ENCODE measurements around the gene MACF1.

MACF1 gene

DNA sequence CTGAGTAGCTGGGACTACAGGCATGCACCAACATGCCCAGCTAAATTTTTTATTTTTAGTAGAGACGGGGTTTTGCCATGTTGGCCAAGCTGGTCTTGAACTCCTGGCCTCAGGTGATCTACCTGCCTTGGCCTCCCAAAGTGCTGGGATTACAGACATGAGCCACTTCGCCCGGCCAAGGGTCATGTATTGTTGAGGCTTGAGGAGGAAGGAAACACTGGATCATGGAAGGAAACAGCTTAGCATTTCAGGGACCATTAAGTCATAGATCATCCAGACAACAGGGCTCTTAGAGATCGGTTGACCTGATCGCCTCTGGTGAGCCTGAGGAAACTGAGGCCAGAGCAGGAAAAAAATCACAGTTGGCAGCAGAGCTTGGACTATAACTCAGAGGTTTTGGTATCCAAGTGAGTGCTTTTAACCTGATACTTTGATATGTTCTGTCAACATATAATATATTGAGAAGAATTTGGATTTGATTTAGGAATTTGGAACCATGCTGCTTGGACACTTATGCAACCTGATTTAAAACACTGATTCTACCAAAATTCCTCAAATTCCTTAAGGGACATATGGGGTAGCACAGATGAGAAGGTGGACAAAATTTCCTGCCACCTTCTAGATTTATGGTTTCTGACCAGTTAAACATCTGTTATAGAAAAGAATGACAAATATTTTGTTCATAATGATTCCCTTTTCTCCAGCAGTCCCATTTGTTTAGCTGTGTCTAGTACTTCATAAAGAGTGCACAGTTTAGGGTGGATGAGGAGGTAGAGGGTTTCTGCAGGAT, 273.8 kb downstream of the MACF1 start:
- 89% methylated on average over 3 of the region's 5 CpGs for WGBS (ENCODE audit: insufficient coverage)
- CTCF ChIA-PET, result interaction anchor here (0.6 to 1.6 kb wide), 3 partner anchors 30 to 244 kb away, joined by 3 to 4 read pairs (median 3); no protein-coding TSS in a partner anchor

DNA sequence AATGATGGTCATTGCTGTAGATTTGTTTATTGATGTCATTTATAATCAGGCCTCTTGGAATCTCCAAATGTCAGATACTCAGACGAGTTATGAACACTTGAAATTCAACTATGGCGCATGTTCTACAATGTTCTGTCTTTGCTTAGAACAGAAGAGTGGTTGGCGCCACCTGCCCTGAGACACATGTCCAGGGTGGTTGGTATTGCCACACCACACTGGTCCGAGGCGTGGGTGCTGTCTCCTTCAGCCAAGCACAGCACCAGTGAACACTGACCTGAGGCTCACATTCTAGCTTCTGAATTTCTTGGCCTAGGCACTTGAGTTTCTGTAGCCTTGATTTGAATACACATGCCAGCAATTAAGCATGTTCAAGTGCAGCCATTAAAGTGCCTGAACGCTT, 276.8 kb downstream of the MACF1 start:
- H3K27me3 ChIP-seq (replicated peaks in 2 of 5; ENCODE audit: control insufficient read depth in 4 of 5, insufficient read depth in 5 of 5, low read length in 4 of 5), result no peaks in the 10 kb centered on the region
- WGBS (ENCODE audit: insufficient coverage), result 98% methylated on average over 6 of the region's 6 CpGs
- ChIA-PET CTCF (interaction anchor here (1.8 to 2.1 kb wide), 2 partner anchors 11 to 70 kb away, joined by 5 to 6 read pairs; no protein-coding TSS in a partner anchor), POLR2A (no interaction called here)
- no peaks in the 10 kb centered on the region for H3K9me3 ChIP-seq (ENCODE audit: control extremely low read depth in 1 of 5, control insufficient read depth in 4 of 5, insufficient read depth in 2 of 5, low read depth in 1 of 5, low read length in 4 of 5)
- peaks cover 23 to 78% (median 57%) of the 10 kb centered on the region in 4 experiments for H3K36me3 ChIP-seq (ENCODE audit: control insufficient read depth in 4 of 4, insufficient read depth in 4 of 4, low read length in 3 of 4)
- DNase-seq, result no peak
- H3K4me3 ChIP-seq (ENCODE audit: control insufficient read depth in 1 of 7, extremely low read depth in 1 of 7, insufficient read depth in 4 of 7, low read depth in 2 of 7, low read length in 6 of 7), result no peak overlapping the region
- no peak overlapping the region for H3K27ac ChIP-seq (ENCODE audit: insufficient read depth in 1 of 2, low read depth in 1 of 2, low read length in 2 of 2, poor library complexity in 1 of 2, severe bottlenecking in 2 of 2)
- no peaks in the 10 kb centered on the region for H3K4me1 ChIP-seq (ENCODE audit: control extremely low read depth in 1 of 4, control insufficient read depth in 4 of 4, insufficient read depth in 4 of 4, low read length in 3 of 4)

More for the DNA sequence above, 273.8 kb downstream of the MACF1 start:
- Histone ChIP-seq H3K27ac (ENCODE audit: insufficient read depth in 1 of 2, low read depth in 1 of 2, low read length in 2 of 2, poor library complexity in 1 of 2, severe bottlenecking in 2 of 2) (no peak overlapping the region), H3K27me3 (replicated peaks in 2 of 5; ENCODE audit: control insufficient read depth in 4 of 5, insufficient read depth in 5 of 5, low read length in 4 of 5) (no peaks in the 10 kb centered on the region), H3K36me3 (ENCODE audit: control insufficient read depth in 4 of 4, insufficient read depth in 4 of 4, low read length in 3 of 4) (peaks cover 18 to 75% (median 50%) of the 10 kb centered on the region in 4 experiments), H3K9me3 (ENCODE audit: control extremely low read depth in 1 of 5, control insufficient read depth in 4 of 5, insufficient read depth in 2 of 5, low read depth in 1 of 5, low read length in 4 of 5) (no peaks in the 10 kb centered on the region), H3K4me1 (ENCODE audit: control extremely low read depth in 1 of 4, control insufficient read depth in 4 of 4, insufficient read depth in 4 of 4, low read length in 3 of 4) (no peaks in the 10 kb centered on the region), H3K4me3 (ENCODE audit: control insufficient read depth in 1 of 7, extremely low read depth in 1 of 7, insufficient read depth in 4 of 7, low read depth in 2 of 7, low read length in 6 of 7) (no peak overlapping the region)
- DNase-seq, result no peak
- POLR2A ChIA-PET, result no interaction called here

DNA sequence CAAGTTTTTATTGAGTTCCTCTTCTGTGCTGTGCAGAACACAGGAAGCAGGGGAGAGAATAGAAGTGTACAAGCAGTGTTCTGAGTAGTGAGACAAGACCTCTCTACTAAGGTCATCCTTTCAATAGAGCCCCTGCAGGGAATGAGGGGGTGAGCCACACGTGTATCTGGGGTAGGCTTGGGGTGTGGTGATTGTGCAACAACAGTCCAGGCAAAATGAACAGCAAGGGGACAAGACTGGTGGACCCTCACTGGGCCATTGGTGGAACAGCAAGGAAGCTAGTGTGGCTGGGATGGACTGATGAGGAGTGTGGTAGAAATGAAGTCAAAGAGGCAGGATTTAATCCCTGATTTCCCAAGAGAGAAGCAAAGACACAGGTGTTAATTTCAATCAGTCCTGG, 278.8 kb downstream of the MACF1 start:
- WGBS (ENCODE audit: insufficient coverage), result 44% methylated on average over 1 of the region's 1 CpG
- H3K9me3 ChIP-seq (ENCODE audit: control extremely low read depth in 1 of 5, control insufficient read depth in 4 of 5, insufficient read depth in 2 of 5, low read depth in 1 of 5, low read length in 4 of 5), result no peaks in the 10 kb centered on the region
- CTCF ChIA-PET, result interaction anchor here (0.6 to 1.0 kb wide), 2 partner anchors 13 to 58 kb away, joined by 3 to 4 read pairs; no protein-coding TSS in a partner anchor
- no peak overlapping the region for H3K27ac ChIP-seq (ENCODE audit: insufficient read depth in 1 of 2, low read depth in 1 of 2, low read length in 2 of 2, poor library complexity in 1 of 2, severe bottlenecking in 2 of 2)
- DNase-seq, result no peak
- no peak overlapping the region for H3K4me3 ChIP-seq (ENCODE audit: control insufficient read depth in 1 of 7, extremely low read depth in 1 of 7, insufficient read depth in 4 of 7, low read depth in 2 of 7, low read length in 6 of 7)
- no peaks in the 10 kb centered on the region for H3K4me1 ChIP-seq (ENCODE audit: control extremely low read depth in 1 of 4, control insufficient read depth in 4 of 4, insufficient read depth in 4 of 4, low read length in 3 of 4)
- H3K36me3 ChIP-seq (ENCODE audit: control insufficient read depth in 4 of 4, insufficient read depth in 4 of 4, low read length in 3 of 4), result peaks cover 30 to 81% (median 61%) of the 10 kb centered on the region in 4 experiments
- POLR2A ChIA-PET, result no interaction called here
- H3K27me3 ChIP-seq (replicated peaks in 2 of 5; ENCODE audit: control insufficient read depth in 4 of 5, insufficient read depth in 5 of 5, low read length in 4 of 5), result no peaks in the 10 kb centered on the region

DNA sequence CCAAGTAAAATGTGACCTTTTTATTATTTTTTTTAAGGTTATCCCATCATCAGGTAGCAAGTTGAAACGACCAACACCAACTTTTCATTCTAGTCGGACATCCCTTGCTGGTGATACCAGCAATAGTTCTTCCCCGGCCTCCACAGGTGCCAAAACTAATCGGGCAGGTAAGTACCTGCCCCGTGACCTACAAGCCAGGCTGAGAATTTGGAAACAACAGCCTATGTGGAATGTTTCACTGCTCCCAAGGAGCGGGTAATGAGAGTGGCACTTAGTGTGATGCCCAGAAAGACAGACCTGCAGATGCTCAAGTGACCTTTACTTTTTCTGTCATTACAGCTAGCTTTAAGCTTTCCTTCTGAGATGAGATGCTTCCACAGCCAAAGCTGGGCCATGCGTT, 280.1 kb downstream of the MACF1 start:
- WGBS (ENCODE audit: insufficient coverage), result 98% methylated on average over 5 of the region's 7 CpGs
- Histone ChIP-seq H3K9me3 (ENCODE audit: control extremely low read depth in 1 of 5, control insufficient read depth in 4 of 5, insufficient read depth in 2 of 5, low read depth in 1 of 5, low read length in 4 of 5) (no peaks in the 10 kb centered on the region), H3K4me3 (ENCODE audit: control insufficient read depth in 1 of 7, extremely low read depth in 1 of 7, insufficient read depth in 4 of 7, low read depth in 2 of 7, low read length in 6 of 7) (no peak overlapping the region), H3K4me1 (ENCODE audit: control extremely low read depth in 1 of 4, control insufficient read depth in 4 of 4, insufficient read depth in 4 of 4, low read length in 3 of 4) (no peaks in the 10 kb centered on the region), H3K27ac (ENCODE audit: insufficient read depth in 1 of 2, low read depth in 1 of 2, low read length in 2 of 2, poor library complexity in 1 of 2, severe bottlenecking in 2 of 2) (no peak overlapping the region), H3K27me3 (replicated peaks in 2 of 5; ENCODE audit: control insufficient read depth in 4 of 5, insufficient read depth in 5 of 5, low read length in 4 of 5) (peaks cover 0 to 1% (median 0%) of the 10 kb centered on the region in 5 experiments), H3K36me3 (ENCODE audit: control insufficient read depth in 4 of 4, insufficient read depth in 4 of 4, low read length in 3 of 4) (peaks cover 28 to 71% (median 55%) of the 10 kb centered on the region in 4 experiments)
- ChIA-PET POLR2A (no interaction called here), CTCF (no interaction called here)
- no peak for DNase-seq

DNA sequence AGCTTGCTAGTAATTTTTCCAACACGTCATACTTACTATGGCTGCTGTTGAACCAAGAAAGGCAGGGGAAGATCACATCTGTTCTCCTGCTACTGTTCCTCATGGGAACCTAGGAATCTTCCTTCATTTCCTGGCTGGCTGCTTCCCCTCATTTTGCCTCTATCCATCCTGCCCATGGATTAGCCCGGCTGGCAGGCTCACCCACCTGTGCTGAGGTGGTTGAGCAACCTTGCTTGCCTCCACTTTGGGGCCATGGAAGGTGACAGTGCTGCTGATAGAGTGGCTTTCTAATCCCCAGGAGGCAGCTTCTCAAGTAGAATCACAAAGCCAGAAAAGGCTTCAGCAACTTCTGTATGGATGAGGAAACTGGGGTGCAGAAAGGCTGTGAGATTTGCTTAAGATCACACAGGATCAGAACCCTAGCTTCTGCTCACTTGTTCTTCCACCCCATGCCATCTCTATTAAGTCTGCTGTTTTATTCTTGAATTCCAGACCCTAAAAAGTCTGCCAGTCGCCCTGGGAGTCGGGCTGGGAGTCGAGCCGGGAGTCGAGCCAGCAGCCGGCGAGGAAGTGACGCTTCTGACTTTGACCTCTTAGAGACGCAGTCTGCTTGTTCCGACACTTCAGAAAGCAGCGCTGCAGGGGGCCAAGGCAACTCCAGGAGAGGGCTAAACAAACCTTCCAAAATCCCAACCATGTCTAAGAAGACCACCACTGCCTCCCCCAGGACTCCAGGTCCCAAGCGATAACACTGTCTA, 280.7 kb downstream of the MACF1 start:
- POLR2A ChIA-PET, result no interaction called here

DNA sequence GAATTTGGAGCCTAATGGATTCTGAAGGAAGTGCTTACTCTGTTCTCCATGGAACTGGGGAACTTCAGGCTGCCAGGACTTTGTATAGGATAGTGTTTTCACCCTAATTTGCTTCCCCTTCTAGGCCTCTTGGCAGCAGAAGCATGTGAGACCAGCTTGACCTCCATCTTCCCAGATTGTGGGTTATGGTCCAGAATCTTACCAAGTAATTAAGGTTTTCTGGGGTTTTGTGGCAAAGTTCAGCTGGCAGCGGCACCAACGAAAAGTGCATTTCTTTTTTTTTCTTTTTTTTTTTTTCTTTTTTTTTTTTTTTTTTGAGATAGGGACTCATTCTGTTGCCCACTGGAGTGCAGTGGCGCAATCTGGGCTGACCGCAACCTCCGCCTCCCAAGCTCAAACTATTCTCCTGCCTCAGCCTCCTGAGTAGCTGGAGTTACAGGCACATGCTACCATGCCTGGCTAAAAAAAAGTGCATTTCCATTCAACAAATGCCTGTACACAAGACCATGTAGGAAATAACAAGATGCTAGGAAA, 283.6 kb downstream of the MACF1 start:
- POLR2A ChIA-PET, result interaction anchor here (0.5 kb wide), 1 partner anchor 430 kb away, joined by 3 read pairs; no protein-coding TSS in a partner anchor
- CTCF ChIA-PET, result no interaction called here
- no peak for DNase-seq
- H3K9me3 ChIP-seq (ENCODE audit: control extremely low read depth in 1 of 5, control insufficient read depth in 4 of 5, insufficient read depth in 2 of 5, low read depth in 1 of 5, low read length in 4 of 5), result no peaks in the 10 kb centered on the region
- H3K27me3 ChIP-seq (replicated peaks in 2 of 5; ENCODE audit: control insufficient read depth in 4 of 5, insufficient read depth in 5 of 5, low read length in 4 of 5), result peaks cover 0 to 32% (median 7%) of the 10 kb centered on the region in 5 experiments
- no peak overlapping the region for H3K27ac ChIP-seq (ENCODE audit: insufficient read depth in 1 of 2, low read depth in 1 of 2, low read length in 2 of 2, poor library complexity in 1 of 2, severe bottlenecking in 2 of 2)
- H3K4me1 ChIP-seq (ENCODE audit: control extremely low read depth in 1 of 4, control insufficient read depth in 4 of 4, insufficient read depth in 4 of 4, low read length in 3 of 4), result peaks cover 0 to 12% (median 8%) of the 10 kb centered on the region in 4 experiments
- H3K4me3 ChIP-seq (ENCODE audit: control insufficient read depth in 1 of 7, extremely low read depth in 1 of 7, insufficient read depth in 4 of 7, low read depth in 2 of 7, low read length in 6 of 7), result no peak overlapping the region
- H3K36me3 ChIP-seq (ENCODE audit: control insufficient read depth in 4 of 4, insufficient read depth in 4 of 4, low read length in 3 of 4), result peaks cover 20 to 43% (median 31%) of the 10 kb centered on the region in 4 experiments
- 100% methylated on average over 3 of the region's 5 CpGs for WGBS (ENCODE audit: insufficient coverage)

More for the DNA sequence above, 280.7 kb downstream of the MACF1 start:
- Histone ChIP-seq H3K27me3 (replicated peaks in 2 of 5; ENCODE audit: control insufficient read depth in 4 of 5, insufficient read depth in 5 of 5, low read length in 4 of 5) (peaks cover 0 to 6% (median 2%) of the 10 kb centered on the region in 5 experiments), H3K9me3 (ENCODE audit: control extremely low read depth in 1 of 5, control insufficient read depth in 4 of 5, insufficient read depth in 2 of 5, low read depth in 1 of 5, low read length in 4 of 5) (no peaks in the 10 kb centered on the region), H3K4me3 (ENCODE audit: control insufficient read depth in 1 of 7, extremely low read depth in 1 of 7, insufficient read depth in 4 of 7, low read depth in 2 of 7, low read length in 6 of 7) (no peak overlapping the region), H3K4me1 (ENCODE audit: control extremely low read depth in 1 of 4, control insufficient read depth in 4 of 4, insufficient read depth in 4 of 4, low read length in 3 of 4) (no peaks in the 10 kb centered on the region), H3K36me3 (ENCODE audit: control insufficient read depth in 4 of 4, insufficient read depth in 4 of 4, low read length in 3 of 4) (peaks cover 28 to 65% (median 49%) of the 10 kb centered on the region in 4 experiments), H3K27ac (ENCODE audit: insufficient read depth in 1 of 2, low read depth in 1 of 2, low read length in 2 of 2, poor library complexity in 1 of 2, severe bottlenecking in 2 of 2) (no peak overlapping the region)
- CTCF ChIA-PET, result no interaction called here
- whole genome bisulfite sequencing (ENCODE audit: insufficient coverage), result 99% methylated on average over 12 of the region's 14 CpGs
- DNase-seq, result no peak
